ENCODE data around the gene THSD4. TPM values are rescaled to one million over a fixed set of nuclear protein-coding genes. Genes with fewer than 3 reads are reported as not detected.
"Not testable (repeated sequence)": the region's sequence is repeated elsewhere in the genome, so short reads cannot be mapped to it uniquely, and the experiment has no call there.

The THSD4 gene
- total RNA-seq, 5 donors from 2014 or later (not counting 1 experiment from before 2014, with no cell fraction given) = 0.03 to 0.23 (median 0.18) TPM; not detected in 2

DNA sequence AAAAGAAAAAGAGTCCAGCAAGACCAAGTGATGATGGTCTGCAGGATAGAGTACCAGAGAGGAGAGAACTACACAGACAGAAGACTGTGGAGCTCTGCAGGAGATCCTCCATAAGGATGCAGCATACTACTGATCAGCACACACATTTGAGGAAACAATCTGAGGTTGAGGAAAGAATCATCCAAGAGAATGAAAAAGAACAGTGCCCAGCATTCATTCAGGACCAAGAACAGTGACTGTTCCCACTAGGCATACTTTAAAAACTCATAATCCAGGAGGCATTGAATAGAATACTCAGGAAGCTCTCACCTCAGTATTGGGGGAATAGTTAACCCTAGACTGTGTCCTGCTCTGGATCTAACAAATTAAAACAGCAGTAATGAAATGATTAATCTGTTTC is 54.9 kb downstream of the THSD4 start:
- H3K4me1 Mint-ChIP-seq = no peaks in the 10 kb centered on the region
- ChIA-PET CTCF (no interaction called here), POLR2A (no interaction called here)
- no peaks in the 10 kb centered on the region for H3K36me3 Mint-ChIP-seq
- H3K27me3 ChIP-seq (replicated peaks in 1 of 2; ENCODE audit: control insufficient read depth in 2 of 2, extremely low read depth in 1 of 2, insufficient read depth in 2 of 2, low read length in 1 of 2) = peaks cover 0 to 10% of the 10 kb centered on the region in 2 experiments
- no peak overlapping the region for H3K27ac ChIP-seq (ENCODE audit: low read length)
- no peak overlapping the region for H3K27ac Mint-ChIP-seq
- no peak overlapping the region for H3K4me3 ChIP-seq (ENCODE audit: control insufficient read depth in 1 of 2, extremely low read depth in 1 of 2, low read length in 1 of 2)
- H3K9me3 Mint-ChIP-seq = peaks cover 12 to 31% (median 13%) of the 10 kb centered on the region in 3 donors
- H3K27me3 Mint-ChIP-seq = peaks cover 26 to 32% of the 10 kb centered on the region in 2 donors
- H3K9me3 ChIP-seq = peaks cover 3% of the 10 kb centered on the region
- no peaks in the 10 kb centered on the region for H3K36me3 ChIP-seq (ENCODE audit: control insufficient read depth in 2 of 2, extremely low read depth in 1 of 2, insufficient read depth in 1 of 2, low read length in 1 of 2)
- ATAC-seq (replicated peaks in 1 of 4) = no peak
- DNase-seq = no peak
- H3K4me1 ChIP-seq (ENCODE audit: control insufficient read depth in 1 of 2, extremely low read depth in 1 of 2, insufficient read depth in 2 of 2, low read length in 2 of 2) = no peaks in the 10 kb centered on the region
- no peak overlapping the region for H3K4me3 Mint-ChIP-seq

DNA sequence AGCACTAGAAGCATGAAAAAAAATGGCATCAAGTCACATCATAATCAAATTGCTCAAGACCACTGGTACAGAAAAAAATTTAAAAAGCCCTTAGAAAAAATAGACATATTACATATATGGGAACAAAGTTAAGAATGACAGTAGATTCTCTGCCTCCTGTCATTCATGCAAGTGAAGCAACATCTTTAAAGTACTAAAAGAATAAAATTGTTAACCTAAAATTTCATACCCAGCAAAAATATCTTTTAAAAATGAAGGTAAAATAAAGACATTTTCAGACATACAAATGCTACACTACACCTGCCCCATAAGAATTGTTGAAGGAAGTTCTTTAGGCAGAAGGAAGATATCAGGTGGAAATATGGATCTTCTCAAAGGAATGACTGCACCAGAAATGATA is 55.9 kb downstream of the THSD4 start:
- H3K27me3 Mint-ChIP-seq = peaks cover 20 to 22% of the 10 kb centered on the region in 2 donors
- no peak overlapping the region for H3K4me3 ChIP-seq (ENCODE audit: control insufficient read depth in 1 of 2, extremely low read depth in 1 of 2, low read length in 1 of 2)
- H3K4me3 Mint-ChIP-seq = no peak overlapping the region
- peaks cover 3% of the 10 kb centered on the region for H3K9me3 ChIP-seq
- H3K4me1 ChIP-seq (ENCODE audit: control insufficient read depth in 1 of 2, extremely low read depth in 1 of 2, insufficient read depth in 2 of 2, low read length in 2 of 2) = no peaks in the 10 kb centered on the region
- H3K9me3 Mint-ChIP-seq = peaks cover 9 to 31% (median 13%) of the 10 kb centered on the region in 3 donors
- no peaks in the 10 kb centered on the region for H3K36me3 Mint-ChIP-seq
- H3K27me3 ChIP-seq (replicated peaks in 1 of 2; ENCODE audit: control insufficient read depth in 2 of 2, extremely low read depth in 1 of 2, insufficient read depth in 2 of 2, low read length in 1 of 2) = peaks cover 0 to 4% of the 10 kb centered on the region in 2 experiments
- no peak overlapping the region for H3K27ac Mint-ChIP-seq
- H3K4me1 Mint-ChIP-seq = no peaks in the 10 kb centered on the region
- ChIA-PET POLR2A (no interaction called here), CTCF (no interaction called here)
- no peak for DNase-seq
- H3K36me3 ChIP-seq (ENCODE audit: control insufficient read depth in 2 of 2, extremely low read depth in 1 of 2, insufficient read depth in 1 of 2, low read length in 1 of 2) = no peaks in the 10 kb centered on the region
- no peak overlapping the region for H3K27ac ChIP-seq (ENCODE audit: low read length)
- no peak for ATAC-seq (replicated peaks in 1 of 4)

DNA sequence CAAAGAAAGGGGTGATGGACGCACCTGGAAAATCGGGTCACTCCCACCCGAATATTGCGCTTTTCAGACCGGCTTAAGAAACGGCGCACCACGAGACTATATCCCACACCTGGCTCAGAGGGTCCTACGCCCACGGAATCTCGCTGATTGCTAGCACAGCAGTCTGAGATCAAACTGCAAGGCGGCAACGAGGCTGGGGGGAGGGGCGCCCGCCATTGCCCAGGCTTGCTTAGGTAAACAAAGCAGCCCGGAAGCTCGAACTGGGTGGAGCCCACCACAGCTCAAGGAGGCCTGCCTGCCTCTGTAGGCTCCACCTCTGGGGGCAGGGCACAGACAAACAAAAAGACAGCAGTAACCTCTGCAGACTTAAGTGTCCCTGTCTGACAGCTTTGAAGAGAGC is 59.1 kb downstream of the THSD4 start:
- POLR2A ChIA-PET; H3K9me3 ChIP-seq; ATAC-seq (replicated peaks in 1 of 4); H3K4me1 Mint-ChIP-seq; H3K36me3 Mint-ChIP-seq; DNase-seq; H3K27ac Mint-ChIP-seq; H3K27me3 Mint-ChIP-seq; H3K4me3 Mint-ChIP-seq; H3K27ac ChIP-seq (ENCODE audit: low read length); H3K4me3 ChIP-seq (ENCODE audit: control insufficient read depth in 1 of 2, extremely low read depth in 1 of 2, low read length in 1 of 2); H3K27me3 ChIP-seq (replicated peaks in 1 of 2; ENCODE audit: control insufficient read depth in 2 of 2, extremely low read depth in 1 of 2, insufficient read depth in 2 of 2, low read length in 1 of 2); CTCF ChIA-PET; H3K4me1 ChIP-seq (ENCODE audit: control insufficient read depth in 1 of 2, extremely low read depth in 1 of 2, insufficient read depth in 2 of 2, low read length in 2 of 2); H3K36me3 ChIP-seq (ENCODE audit: control insufficient read depth in 2 of 2, extremely low read depth in 1 of 2, insufficient read depth in 1 of 2, low read length in 1 of 2): not testable (repeated sequence)
- H3K9me3 Mint-ChIP-seq = peaks cover 9 to 31% (median 13%) of the 10 kb centered on the region in 3 donors
- WGBS (ENCODE audit: insufficient coverage) = no CpG with 5 or more reads among the region's 17 CpGs

DNA sequence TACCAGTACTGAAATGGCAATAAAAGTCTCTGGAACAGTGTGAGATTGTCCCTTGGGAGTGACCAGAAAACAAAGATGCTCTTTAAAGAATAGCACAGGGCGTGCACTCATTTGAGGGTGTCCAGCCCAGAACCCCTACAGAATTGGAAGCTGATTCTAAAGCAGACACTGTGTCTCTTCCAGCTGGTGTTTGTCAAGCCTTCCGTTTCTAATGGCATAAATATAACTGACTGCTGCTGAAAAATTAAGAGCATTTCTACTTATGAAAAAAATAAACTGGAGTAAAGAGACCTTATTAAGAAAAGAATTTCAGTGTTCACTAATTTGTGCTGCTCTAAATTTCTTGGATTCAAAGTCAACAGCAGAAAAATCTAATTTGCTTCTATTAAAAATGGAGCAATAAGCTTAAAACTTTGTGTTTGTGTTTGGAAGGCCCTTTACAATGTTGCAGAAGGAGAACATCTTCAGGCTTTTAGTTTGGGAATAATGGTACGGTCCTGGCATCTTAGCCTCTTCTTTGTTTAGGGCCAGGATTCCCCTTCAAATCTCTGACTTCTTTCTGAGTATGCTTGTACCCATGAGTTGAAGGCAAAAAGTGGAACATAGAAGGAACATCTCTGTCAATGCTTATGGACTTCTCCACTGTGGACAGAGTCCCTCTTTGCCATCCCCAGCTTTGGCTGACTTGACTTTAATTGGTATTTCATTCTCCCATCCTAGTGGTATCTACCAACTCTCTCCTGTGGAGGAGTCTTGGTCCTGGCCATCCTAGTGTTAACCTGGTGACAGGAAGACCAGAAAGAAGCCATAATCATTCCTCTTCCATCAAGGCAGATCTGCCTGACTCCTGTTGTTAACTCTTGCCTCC is 65.9 kb downstream of the THSD4 start:
- Mint-ChIP-seq H3K27me3 (peaks cover 3 to 12% of the 10 kb centered on the region in 2 donors), H3K9me3 (no peaks in the 10 kb centered on the region), H3K4me1 (no peaks in the 10 kb centered on the region), H3K4me3 (no peak overlapping the region), H3K36me3 (no peaks in the 10 kb centered on the region), H3K27ac (no peak overlapping the region)
- Histone ChIP-seq H3K4me1 (ENCODE audit: control insufficient read depth in 1 of 2, extremely low read depth in 1 of 2, insufficient read depth in 2 of 2, low read length in 2 of 2) (no peaks in the 10 kb centered on the region), H3K9me3 (no peaks in the 10 kb centered on the region), H3K27ac (ENCODE audit: low read length) (no peak overlapping the region), H3K4me3 (ENCODE audit: control insufficient read depth in 1 of 2, extremely low read depth in 1 of 2, low read length in 1 of 2) (no peak overlapping the region), H3K27me3 (replicated peaks in 1 of 2; ENCODE audit: control insufficient read depth in 2 of 2, extremely low read depth in 1 of 2, insufficient read depth in 2 of 2, low read length in 1 of 2) (no peaks in the 10 kb centered on the region), H3K36me3 (ENCODE audit: control insufficient read depth in 2 of 2, extremely low read depth in 1 of 2, insufficient read depth in 1 of 2, low read length in 1 of 2) (no peaks in the 10 kb centered on the region)
- 50% methylated on average over 1 of the region's 3 CpGs for WGBS (ENCODE audit: insufficient coverage)
- no peak for DNase-seq
- ChIA-PET POLR2A (no interaction called here), CTCF (no interaction called here)
- no peak for ATAC-seq (replicated peaks in 1 of 4)

DNA sequence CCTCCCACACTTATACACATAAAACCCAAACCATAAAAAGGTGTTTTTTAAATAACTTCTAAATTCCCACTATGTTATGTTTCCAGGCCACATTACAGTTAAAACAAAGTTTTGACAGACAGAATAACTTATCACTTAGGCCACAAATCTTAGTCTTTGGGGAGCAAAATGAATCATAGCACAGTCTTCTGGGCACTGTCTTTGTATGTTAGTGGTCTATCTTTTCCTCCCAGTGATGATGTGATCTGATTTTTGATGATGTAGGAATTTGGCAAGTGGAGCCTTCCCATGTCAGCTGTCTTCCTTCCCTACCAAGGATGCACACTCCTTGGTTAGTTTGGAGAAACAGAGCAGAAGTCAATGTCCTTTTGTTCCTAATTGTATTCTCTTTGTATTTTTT is 67.3 kb downstream of the THSD4 start:
- peaks cover 3 to 12% of the 10 kb centered on the region in 2 donors for H3K27me3 Mint-ChIP-seq
- no peak for ATAC-seq (replicated peaks in 1 of 4)
- Histone ChIP-seq H3K4me3 (ENCODE audit: control insufficient read depth in 1 of 2, extremely low read depth in 1 of 2, low read length in 1 of 2) (no peak overlapping the region), H3K4me1 (ENCODE audit: control insufficient read depth in 1 of 2, extremely low read depth in 1 of 2, insufficient read depth in 2 of 2, low read length in 2 of 2) (no peaks in the 10 kb centered on the region), H3K27ac (ENCODE audit: low read length) (no peak overlapping the region), H3K27me3 (replicated peaks in 1 of 2; ENCODE audit: control insufficient read depth in 2 of 2, extremely low read depth in 1 of 2, insufficient read depth in 2 of 2, low read length in 1 of 2) (no peaks in the 10 kb centered on the region), H3K9me3 (no peaks in the 10 kb centered on the region), H3K36me3 (ENCODE audit: control insufficient read depth in 2 of 2, extremely low read depth in 1 of 2, insufficient read depth in 1 of 2, low read length in 1 of 2) (no peaks in the 10 kb centered on the region)
- no peak for DNase-seq
- no peak overlapping the region for H3K27ac Mint-ChIP-seq
- no peaks in the 10 kb centered on the region for H3K9me3 Mint-ChIP-seq
- H3K36me3 Mint-ChIP-seq = no peaks in the 10 kb centered on the region
- ChIA-PET POLR2A (no interaction called here), CTCF (no interaction called here)
- no peaks in the 10 kb centered on the region for H3K4me1 Mint-ChIP-seq
- no peak overlapping the region for H3K4me3 Mint-ChIP-seq

DNA sequence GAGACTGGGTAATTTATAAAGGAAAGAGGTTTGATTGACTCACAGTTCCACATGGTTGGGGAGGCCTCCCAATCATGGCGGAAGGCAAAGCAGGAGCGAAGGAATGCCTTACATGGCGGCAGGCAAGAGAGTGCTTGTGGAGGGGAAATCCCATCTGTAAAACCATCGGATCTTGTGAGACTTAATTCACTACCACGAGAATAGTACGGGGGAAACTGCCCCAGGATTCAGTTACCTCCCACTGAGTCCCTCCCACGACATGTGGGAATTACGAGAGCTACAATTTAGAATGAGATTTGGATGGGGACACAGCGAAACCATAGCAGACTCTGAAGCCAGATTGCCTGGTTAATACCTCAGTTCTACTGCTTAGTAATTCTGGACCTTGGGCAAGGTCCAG is 67.8 kb downstream of the THSD4 start:
- Mint-ChIP-seq H3K4me1 (no peaks in the 10 kb centered on the region), H3K36me3 (no peaks in the 10 kb centered on the region), H3K9me3 (no peaks in the 10 kb centered on the region), H3K4me3 (no peak overlapping the region), H3K27ac (no peak overlapping the region), H3K27me3 (peaks cover 3 to 12% of the 10 kb centered on the region in 2 donors)
- Histone ChIP-seq H3K27me3 (replicated peaks in 1 of 2; ENCODE audit: control insufficient read depth in 2 of 2, extremely low read depth in 1 of 2, insufficient read depth in 2 of 2, low read length in 1 of 2) (no peaks in the 10 kb centered on the region), H3K36me3 (ENCODE audit: control insufficient read depth in 2 of 2, extremely low read depth in 1 of 2, insufficient read depth in 1 of 2, low read length in 1 of 2) (no peaks in the 10 kb centered on the region), H3K9me3 (no peaks in the 10 kb centered on the region), H3K27ac (ENCODE audit: low read length) (no peak overlapping the region), H3K4me3 (ENCODE audit: control insufficient read depth in 1 of 2, extremely low read depth in 1 of 2, low read length in 1 of 2) (no peak overlapping the region), H3K4me1 (ENCODE audit: control insufficient read depth in 1 of 2, extremely low read depth in 1 of 2, insufficient read depth in 2 of 2, low read length in 2 of 2) (no peaks in the 10 kb centered on the region)
- ATAC-seq (replicated peaks in 1 of 4) (no peak), DNase-seq (no peak)
- ChIA-PET CTCF (no interaction called here), POLR2A (no interaction called here)
- no CpG with 5 or more reads among the region's 9 CpGs for WGBS (ENCODE audit: insufficient coverage)

DNA sequence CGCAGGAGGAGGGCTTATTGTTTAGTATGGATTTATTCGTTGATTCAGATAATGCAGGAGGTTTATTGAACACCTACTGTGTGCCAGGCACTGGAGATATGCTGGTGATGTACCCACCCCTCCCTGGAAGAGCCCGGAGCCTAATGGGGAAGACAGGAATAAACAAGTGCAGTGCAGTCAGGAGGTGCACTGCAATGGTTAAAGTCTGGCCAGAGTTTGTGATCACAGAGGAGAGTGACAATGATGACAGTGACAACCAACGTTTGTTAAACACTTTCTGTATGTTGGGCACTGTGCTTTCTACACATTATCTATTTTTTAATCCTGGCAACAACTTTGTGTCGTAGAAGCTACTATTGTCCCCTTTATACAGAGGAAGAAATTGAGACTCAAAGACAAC is 70.4 kb downstream of the THSD4 start:
- Mint-ChIP-seq H3K9me3 (no peaks in the 10 kb centered on the region), H3K36me3 (no peaks in the 10 kb centered on the region), H3K4me1 (no peaks in the 10 kb centered on the region), H3K27ac (no peak overlapping the region), H3K4me3 (no peak overlapping the region), H3K27me3 (peaks cover 3 to 13% of the 10 kb centered on the region in 2 donors)
- no peak overlapping the region for H3K27ac ChIP-seq (ENCODE audit: low read length)
- WGBS (ENCODE audit: insufficient coverage) = 64% methylated on average over 2 of the region's 5 CpGs
- H3K4me3 ChIP-seq (ENCODE audit: control insufficient read depth in 1 of 2, extremely low read depth in 1 of 2, low read length in 1 of 2) = no peak overlapping the region
- no peaks in the 10 kb centered on the region for H3K36me3 ChIP-seq (ENCODE audit: control insufficient read depth in 2 of 2, extremely low read depth in 1 of 2, insufficient read depth in 1 of 2, low read length in 1 of 2)
- POLR2A ChIA-PET = no interaction called here
- H3K9me3 ChIP-seq = no peaks in the 10 kb centered on the region
- DNase-seq (no peak), ATAC-seq (replicated peaks in 1 of 4) (no peak)
- no peaks in the 10 kb centered on the region for H3K4me1 ChIP-seq (ENCODE audit: control insufficient read depth in 1 of 2, extremely low read depth in 1 of 2, insufficient read depth in 2 of 2, low read length in 2 of 2)
- CTCF ChIA-PET = no interaction called here
- peaks cover 0 to 2% of the 10 kb centered on the region in 2 experiments for H3K27me3 ChIP-seq (replicated peaks in 1 of 2; ENCODE audit: control insufficient read depth in 2 of 2, extremely low read depth in 1 of 2, insufficient read depth in 2 of 2, low read length in 1 of 2)

Data from T-cell (primary cell).